NCI-H510A (cell line): Measurements from ENCODE around the gene PHTF2.

Source experiments
- DNase-seq: peaks from one replicate; lab custom pipeline; 2025; lab: John Stamatoyannopoulos, UW

Gene PHTF2

DNA sequence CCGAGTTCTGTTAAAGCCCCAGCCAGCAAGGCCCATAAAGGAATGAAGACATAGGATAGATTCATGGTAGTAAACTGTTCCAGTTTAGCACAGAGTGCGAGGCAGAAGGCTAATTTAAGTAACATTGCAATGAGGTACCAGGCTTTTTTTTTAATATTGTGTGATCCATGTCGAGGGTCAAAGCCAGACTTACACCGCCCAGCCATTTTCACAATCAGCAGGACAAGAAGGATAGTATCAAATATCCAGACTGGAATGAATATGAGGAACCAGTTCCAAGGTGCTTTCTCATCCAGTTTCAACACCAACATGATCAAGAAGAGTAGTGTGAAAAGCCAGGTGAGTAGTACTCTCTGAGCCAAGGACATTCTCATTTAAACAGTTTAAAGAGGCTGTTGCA lies 4.6 kb upstream of the PHTF2 start:
- no peak for DNase-seq

DNA sequence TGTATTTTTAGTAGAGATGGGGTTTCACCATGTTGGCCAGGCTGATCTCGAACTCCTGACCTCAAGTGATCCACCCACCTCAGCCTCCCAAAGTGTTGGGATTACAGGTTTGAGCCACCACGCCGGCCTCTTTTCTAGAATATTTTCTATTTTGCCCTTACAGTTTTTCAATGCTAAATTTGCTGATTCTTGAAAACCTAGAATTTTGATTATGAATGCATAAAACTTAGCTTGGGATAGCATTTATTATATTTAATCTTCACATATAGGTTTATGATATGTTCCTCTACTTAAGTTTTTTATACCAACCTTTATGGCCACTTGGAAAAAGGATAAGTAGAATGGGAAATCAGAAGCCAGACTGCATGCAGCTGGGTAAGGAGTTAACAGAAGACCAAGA lies 2.5 kb upstream of the PHTF2 start:
- DNase-seq = no peak

DNA sequence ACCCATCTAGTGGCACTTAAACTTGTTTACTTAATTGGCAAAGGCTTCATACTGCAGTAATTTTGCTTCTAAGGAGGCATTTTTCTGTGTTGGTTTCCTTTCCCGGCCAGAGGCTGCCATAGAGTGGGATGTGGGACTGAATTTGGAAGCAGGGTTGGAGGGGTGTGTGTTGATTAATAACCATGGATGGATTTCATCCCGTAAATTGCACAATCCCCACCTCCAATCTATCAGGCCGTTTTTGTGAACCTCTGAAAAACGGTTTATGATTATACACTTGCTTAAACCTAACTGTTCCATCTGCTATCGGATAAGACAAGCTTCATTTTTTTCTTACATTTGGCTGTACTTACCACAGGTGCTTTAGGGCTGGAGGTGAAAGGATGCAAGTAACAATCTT lies 1.6 kb upstream of the PHTF2 start:
- DNase-seq = no peak

GRCh38 chr7:77797734-77798393 lies 709 bp upstream of the PHTF2 start:
- no peak for DNase-seq

GRCh38 chr7:77799078-77799964 lies 748 bp downstream of the PHTF2 start:
- no peak for DNase-seq

GRCh38 chr7:77800158-77800557 lies 1.6 kb downstream of the PHTF2 start:
- no peak for DNase-seq

DNA sequence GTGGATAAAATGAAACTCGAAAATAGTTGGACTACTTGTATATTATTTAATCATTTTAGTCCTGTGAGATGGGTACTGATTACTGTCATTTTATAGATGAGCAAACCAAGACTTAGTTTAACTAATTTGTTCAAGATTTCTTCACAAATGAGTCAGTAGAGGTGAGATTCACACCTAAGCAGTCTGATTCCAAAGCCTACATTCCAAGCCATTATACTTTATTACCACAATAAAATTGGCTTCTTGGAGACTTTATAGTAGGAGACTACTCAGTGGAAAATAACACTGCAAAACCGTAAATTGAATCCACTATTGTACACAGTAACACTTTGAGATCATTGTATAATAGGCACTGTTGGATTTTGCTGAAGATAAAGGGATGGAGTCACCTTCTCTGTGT lies 2.2 kb downstream of the PHTF2 start:
- no peak for DNase-seq

DNA sequence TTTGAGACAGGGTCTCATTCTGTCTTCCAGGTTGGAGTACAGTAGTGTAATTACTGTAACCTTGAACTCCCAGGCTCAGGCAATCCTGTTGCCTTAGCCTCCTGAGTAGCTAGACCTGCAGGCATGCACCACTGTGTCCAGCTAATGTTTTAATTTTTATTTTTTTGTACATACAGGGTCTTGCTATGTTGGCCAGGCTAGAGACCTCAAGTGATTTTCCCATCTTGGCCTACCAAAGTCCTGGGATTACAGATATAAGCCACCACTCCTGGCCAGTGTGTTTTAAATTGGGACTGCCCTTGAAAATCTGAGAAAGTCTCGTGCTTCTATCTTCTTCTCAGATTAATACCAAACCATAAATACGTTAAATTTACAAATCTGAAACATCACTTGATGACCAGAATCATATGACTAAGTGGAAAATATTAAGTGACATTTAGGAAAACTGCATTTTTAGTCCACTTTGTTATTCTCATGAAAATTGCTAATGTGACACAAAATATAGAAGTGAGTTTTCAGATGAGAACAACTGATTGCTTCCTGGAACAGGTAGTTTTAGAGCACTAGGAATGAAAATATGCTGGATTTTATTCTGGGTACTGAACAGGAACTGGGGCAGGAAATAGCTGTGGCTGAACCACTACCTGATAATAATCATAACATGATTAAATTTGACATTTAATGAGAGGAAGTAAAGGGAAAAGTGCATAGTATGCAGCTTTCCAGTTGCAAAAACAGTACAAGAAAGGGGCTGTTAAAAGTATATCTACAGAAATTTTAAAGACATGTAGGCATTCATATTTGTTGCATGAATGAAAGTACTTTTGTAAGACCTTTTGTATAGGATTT lies 4.2 kb downstream of the PHTF2 start:
- no peak for DNase-seq

- no peak for DNase-seq
Measured at GRCh38 chr7:77806425-77806824, 7.9 kb downstream of the PHTF2 start.

DNA sequence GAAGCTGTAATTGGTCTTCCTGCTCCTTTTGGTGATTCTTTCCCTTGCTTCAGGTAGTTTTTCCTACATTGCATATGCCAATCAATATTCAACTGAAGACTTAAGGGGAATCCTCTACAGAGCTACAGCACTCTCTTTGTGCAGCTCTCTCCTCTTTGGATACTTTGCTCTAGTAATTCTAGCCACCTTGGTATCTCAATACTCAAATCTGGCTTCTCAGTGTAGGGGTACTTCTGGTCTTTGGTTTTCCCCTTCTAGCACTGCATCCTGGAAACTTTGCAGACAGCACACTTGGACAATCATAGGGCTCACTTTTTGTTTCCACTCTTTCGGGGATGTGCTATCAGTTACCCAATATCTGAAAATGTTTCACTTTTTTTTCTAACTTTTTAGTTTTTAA lies 9.9 kb downstream of the PHTF2 start:
- DNase-seq = no peak

DNA sequence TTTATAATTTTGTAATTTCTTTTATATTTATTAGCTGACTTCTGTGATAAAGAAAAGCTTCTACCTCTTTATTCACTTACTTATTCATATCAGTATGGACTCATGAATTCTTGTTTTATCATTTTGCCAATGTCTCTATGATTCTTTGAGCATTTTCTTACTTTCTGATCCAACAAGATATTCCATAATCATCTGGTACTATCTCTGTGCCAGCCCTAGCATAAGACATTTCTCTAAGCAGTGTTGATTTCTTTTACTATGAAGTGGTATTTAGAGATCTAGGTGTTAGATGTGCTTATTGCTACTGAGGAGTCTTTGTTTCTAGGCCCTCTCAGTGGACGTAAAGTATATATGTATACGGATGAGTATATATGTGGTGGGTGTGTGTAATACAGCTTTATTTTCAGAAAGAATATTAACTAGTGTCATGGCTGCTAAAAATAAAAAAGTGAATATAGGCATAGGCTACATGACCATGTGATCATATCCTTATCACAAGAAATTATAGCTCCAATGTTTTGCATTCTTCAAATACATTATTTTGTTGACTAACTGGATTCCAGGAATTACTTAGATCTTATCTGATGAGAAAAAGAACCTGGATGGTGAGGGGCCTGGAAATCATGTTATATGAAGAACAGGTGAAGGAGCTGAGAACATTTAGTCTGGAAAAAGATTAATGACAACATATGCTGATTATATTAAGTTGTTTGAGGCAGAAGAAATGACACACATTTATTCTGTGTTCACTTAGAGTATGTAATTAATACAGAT lies 13.1 kb downstream of the PHTF2 start:
- DNase-seq = no peak

- DNase-seq = no peak
Measured at GRCh38 chr7:77812290-77812685, 13.7 kb downstream of the PHTF2 start.

DNA sequence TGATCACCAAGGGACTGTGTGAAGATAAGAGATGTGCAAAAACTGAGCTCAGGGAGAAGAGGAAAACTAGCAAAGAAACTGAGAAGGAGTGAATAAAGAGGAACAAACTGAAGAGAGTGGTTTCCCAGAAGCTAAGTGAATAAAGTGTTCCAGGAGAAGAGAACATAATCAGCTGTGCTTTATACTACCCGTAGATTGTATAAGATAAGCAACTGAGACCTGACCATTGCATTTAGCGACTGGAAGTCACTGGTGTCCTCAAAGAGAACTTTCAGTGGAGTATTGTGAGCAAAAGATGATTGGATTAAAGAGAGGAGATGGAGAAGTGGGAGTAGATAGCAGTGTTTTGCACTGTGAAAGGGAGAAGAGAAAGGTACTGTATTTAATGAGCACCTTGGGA lies 14.6 kb downstream of the PHTF2 start:
- no peak for DNase-seq

DNA sequence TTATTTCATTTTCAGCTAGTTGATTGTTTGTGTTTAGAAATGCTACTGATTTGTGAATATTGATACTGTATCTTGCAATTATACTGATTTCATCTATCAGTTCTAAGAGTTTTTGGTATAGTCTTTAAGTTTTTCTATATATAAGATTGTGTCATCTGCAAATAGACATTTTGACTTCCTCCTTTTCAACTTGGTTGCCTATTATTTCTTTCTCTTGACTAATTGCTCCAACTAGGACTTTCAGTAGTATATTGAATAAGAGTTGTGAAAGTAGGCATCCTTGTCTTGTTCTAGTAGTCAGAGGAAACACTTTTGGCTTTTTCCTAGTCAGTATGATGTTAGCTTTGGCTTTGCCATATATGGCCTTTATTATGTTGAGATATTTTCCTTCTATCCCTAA lies 20.4 kb downstream of the PHTF2 start:
- no peak for DNase-seq

GRCh38 chr7:77820967-77821366 lies 22.4 kb downstream of the PHTF2 start:
- no peak for DNase-seq

DNA sequence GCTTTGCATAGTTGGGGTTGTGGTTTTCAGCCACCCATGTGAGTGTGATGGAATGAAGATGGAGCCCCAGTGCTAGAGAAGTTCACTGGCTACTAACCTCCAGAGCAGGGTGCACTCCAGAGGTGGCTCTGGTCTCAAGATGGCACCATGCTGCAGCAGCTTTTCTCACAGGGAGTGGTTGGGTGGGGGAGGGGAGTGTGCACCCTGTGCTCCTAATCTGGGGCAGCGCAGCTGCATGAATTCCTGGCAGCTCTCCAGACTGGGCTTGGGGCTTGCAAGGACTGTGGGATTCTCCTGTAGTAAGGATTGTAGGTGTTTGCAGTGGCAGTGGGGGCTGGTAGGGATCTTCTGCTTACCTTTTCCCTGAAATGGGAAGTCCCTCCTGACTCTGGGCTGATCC lies 23.7 kb downstream of the PHTF2 start:
- no peak for DNase-seq

DNA sequence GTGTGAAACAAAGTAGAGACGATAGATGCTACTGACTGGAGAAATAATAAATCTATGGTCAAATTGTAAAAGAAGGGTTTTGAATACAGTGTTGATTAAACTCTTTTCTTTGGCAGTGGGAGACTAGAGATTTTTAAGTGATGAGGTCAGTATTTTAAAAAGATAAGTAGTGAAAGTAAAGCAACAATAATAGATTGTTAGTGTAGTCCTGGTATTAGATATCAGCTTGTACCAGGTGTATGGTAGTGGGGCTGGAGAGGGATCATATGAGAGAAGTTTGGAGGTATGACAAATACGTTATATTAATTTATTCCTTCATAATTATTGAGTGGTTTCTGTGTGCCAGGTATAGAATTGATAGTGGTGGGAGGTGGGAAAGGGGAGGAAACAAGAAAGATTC lies 25.2 kb downstream of the PHTF2 start:
- DNase-seq = no peak

- DNase-seq = no peak
Measured at GRCh38 chr7:77824636-77825035, 26.1 kb downstream of the PHTF2 start.

DNA sequence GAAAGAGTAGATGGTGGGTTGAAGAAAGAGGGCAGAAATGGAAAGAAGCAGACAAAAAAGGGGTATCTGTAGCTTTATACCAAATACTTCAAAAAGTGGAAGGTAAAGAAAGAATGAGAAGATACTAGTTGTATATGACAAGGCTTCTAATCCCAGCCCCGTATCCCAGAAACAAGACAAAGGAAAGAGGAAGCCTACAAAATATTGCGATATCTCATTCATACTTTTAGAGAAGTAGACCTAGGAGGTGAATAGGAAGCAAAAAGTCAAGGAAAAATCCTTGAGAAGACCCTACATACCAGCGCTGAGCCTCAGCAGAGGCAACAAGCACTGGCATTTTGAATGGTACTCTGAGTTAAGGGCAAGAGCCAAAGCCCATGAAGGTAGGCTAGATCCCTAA lies 26.6 kb downstream of the PHTF2 start:
- DNase-seq = no peak

DNA sequence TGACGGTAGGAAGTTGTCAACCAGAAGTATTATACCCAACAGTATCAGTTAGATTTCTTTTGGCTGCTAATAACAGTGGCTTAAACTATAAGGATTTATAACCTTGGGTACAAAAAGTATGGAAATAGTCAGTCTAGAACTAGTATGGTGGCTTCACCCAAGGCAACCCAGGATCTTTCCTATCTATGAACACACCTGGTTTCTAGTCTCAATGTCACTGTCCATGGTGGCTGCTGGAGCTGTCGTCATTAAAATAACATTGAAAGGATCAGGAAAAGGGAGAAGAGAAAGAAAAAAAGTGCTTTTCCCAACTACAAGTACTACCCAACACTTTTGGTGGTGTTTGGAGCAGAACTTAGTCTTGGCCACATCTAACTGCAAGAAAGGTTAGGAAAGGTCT lies 27.7 kb downstream of the PHTF2 start:
- no peak for DNase-seq

GRCh38 chr7:77827999-77828398 lies 29.4 kb downstream of the PHTF2 start:
- no peak for DNase-seq
